ENCODE measurements around the gene TMEM30B.

DNA sequence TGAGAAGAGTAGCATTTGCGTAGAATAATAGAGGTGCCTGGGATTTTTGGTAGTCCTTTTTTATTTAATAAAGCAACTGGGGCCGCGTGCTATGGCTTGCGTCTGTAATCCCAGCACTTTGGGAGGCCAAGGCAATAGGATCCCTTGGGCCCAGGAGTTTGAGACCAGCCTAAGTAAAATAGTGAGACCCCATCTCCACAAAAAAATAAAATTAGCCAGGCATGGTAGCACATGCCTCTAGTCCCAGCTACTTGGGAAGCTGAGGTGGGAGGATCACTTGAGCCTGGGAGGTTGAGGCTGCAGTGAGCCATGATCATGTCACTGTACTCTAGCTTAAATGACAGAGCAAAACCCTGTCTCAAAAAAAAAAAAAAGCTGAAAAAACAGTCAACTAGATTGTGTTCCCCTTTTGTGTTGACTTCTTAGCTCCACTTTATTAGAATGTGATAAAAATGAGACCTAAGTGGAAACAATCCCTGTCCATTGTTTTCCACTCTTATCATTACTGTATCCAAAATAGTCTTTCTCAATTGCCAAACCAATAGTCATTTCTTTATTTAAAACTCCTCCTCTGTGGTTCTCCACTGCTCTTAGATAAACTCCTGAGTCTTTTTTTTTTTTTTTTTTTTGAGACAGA is 47.6 kb upstream of the TMEM30B start:
- TF ChIP-seq, protein P1, sequence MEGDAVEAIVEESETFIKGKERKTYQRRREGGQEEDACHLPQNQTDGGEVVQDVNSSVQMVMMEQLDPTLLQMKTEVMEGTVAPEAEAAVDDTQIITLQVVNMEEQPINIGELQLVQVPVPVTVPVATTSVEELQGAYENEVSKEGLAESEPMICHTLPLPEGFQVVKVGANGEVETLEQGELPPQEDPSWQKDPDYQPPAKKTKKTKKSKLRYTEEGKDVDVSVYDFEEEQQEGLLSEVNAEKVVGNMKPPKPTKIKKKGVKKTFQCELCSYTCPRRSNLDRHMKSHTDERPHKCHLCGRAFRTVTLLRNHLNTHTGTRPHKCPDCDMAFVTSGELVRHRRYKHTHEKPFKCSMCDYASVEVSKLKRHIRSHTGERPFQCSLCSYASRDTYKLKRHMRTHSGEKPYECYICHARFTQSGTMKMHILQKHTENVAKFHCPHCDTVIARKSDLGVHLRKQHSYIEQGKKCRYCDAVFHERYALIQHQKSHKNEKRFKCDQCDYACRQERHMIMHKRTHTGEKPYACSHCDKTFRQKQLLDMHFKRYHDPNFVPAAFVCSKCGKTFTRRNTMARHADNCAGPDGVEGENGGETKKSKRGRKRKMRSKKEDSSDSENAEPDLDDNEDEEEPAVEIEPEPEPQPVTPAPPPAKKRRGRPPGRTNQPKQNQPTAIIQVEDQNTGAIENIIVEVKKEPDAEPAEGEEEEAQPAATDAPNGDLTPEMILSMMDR (IDR thresholded peaks at IDR 0.05) = no peak
- no peak for TF ChIP-seq POLR2A (IDR thresholded peaks at IDR 0.05)

Data from prostate gland (tissue), 2 donors.